Calu3 (cell line): ENCODE data around the gene ZNF618. TPM values are rescaled to one million over a fixed set of nuclear protein-coding genes. Genes with fewer than 3 reads are reported as not detected.

Experiments used
- BruUV-seq: library from RNA; stranded (reverse); fragments of 400-500 nt; replicated peaks from 2 replicates; lab custom pipeline; 2021; lab: Mats Ljungman, UMichigan
- CTCF ChIA-PET: fragments of 300-600 bp; sonication (Branson Sonifier 250); formaldehyde crosslinking; loops from one replicate; lab custom pipeline; 2022; ENCODE audit warnings: antibody characterized with exemption; lab: Charles Lee
- DNase-seq: peaks from one replicate; pipeline ENCODE4 v3.0.0; 2022
- H3K27ac Mint-ChIP-seq: one replicate; pipeline ENCODE4 v1.8.0; 2022; ENCODE audit warnings: mixed read lengths; ENCODE audit not compliant: unreplicated experiment
- H3K27me3 Mint-ChIP-seq: one replicate; pipeline ENCODE4 v1.8.0; 2022; ENCODE audit warnings: mixed read lengths; ENCODE audit not compliant: unreplicated experiment
- H3K36me3 Mint-ChIP-seq: one replicate; pipeline ENCODE4 v1.8.0; 2022; ENCODE audit warnings: mild to moderate bottlenecking, moderate library complexity, mixed read lengths; ENCODE audit not compliant: insufficient read depth, unreplicated experiment
- H3K4me1 Mint-ChIP-seq: one replicate; pipeline ENCODE4 v1.8.0; 2022; ENCODE audit warnings: mild to moderate bottlenecking, low read depth, mixed read lengths; ENCODE audit not compliant: unreplicated experiment
- H3K4me3 Mint-ChIP-seq: one replicate; pipeline ENCODE4 v1.8.0; 2022; ENCODE audit warnings: mild to moderate bottlenecking, low read depth, moderate library complexity, mixed read lengths; ENCODE audit not compliant: unreplicated experiment
- H3K9me3 Mint-ChIP-seq: one replicate; pipeline ENCODE4 v1.8.0; 2022; ENCODE audit warnings: low read depth, mixed read lengths; ENCODE audit not compliant: unreplicated experiment
- CTCF ChIP-seq: fragments of 200-600 bp; IDR thresholded peaks from one replicate; pipeline ENCODE4 v1.8.0; 2022; ENCODE audit warnings: antibody characterized with exemption; ENCODE audit not compliant: unreplicated experiment
- intact Hi-C: fragments of 100-400 bp; cut with micrococcal nuclease; formaldehyde crosslinking; loops from one replicate; pipeline ENCODE4 v1.10.0; 2022; ENCODE audit not compliant: unreplicated experiment
- total RNA-seq: library from RNA; stranded (reverse); gene quantifications from 2 replicates; pipeline ENCODE4 v1.2.3, GENCODE V29; 2022

ZNF618 gene
- total RNA-seq, 1 experiment from 2014 or later, result 20.3 TPM

- no peak for TF ChIP-seq CTCF
- Mint-ChIP-seq H3K4me3 (no peak overlapping the region), H3K27me3 (no peaks in the 10 kb centered on the region), H3K9me3 (no peaks in the 10 kb centered on the region), H3K4me1 (no peaks in the 10 kb centered on the region), H3K27ac (no peak overlapping the region), H3K36me3 (peaks cover 4% of the 10 kb centered on the region)
- intact Hi-C loops, result no loop called here
- CTCF ChIA-PET, result no interaction called here
- no peak for DNase-seq
- BruUV-seq, result no TSS peak
These were observed 114.9 kb downstream of the ZNF618 start for GRCh38 chr9:113990975-113991471.

GRCh38 chr9:113991714-113992113 is 115.6 kb downstream of the ZNF618 start:
- no peaks in the 10 kb centered on the region for H3K9me3 Mint-ChIP-seq
- no peak for DNase-seq
- no peak for TF ChIP-seq CTCF
- H3K27ac Mint-ChIP-seq, result no peak overlapping the region
- H3K27me3 Mint-ChIP-seq, result no peaks in the 10 kb centered on the region
- no TSS peak for BruUV-seq
- H3K4me1 Mint-ChIP-seq, result no peaks in the 10 kb centered on the region
- H3K4me3 Mint-ChIP-seq, result no peak overlapping the region
- CTCF ChIA-PET, result no interaction called here
- peaks cover under 1% of the 10 kb centered on the region for H3K36me3 Mint-ChIP-seq
- intact Hi-C loops, result no loop called here

- Mint-ChIP-seq H3K4me1 (no peaks in the 10 kb centered on the region), H3K9me3 (no peaks in the 10 kb centered on the region), H3K36me3 (no peaks in the 10 kb centered on the region), H3K27ac (no peak overlapping the region), H3K4me3 (no peak overlapping the region), H3K27me3 (no peaks in the 10 kb centered on the region)
- no TSS peak for BruUV-seq
- TF ChIP-seq CTCF, result no peak
- CTCF ChIA-PET, result interaction anchor here (0.5 kb wide), 1 partner anchor 172 kb away, joined by 3 read pairs; no protein-coding TSS in a partner anchor
- intact Hi-C loops, result no loop called here
- DNase-seq, result no peak
These were observed 116.3 kb downstream of the ZNF618 start for GRCh38 chr9:113992276-113992951.

GRCh38 chr9:113992994-113993393 is 116.9 kb downstream of the ZNF618 start:
- TF ChIP-seq CTCF, result no peak
- Mint-ChIP-seq H3K27ac (no peak overlapping the region), H3K9me3 (no peaks in the 10 kb centered on the region), H3K4me1 (no peaks in the 10 kb centered on the region), H3K4me3 (no peak overlapping the region), H3K27me3 (no peaks in the 10 kb centered on the region), H3K36me3 (no peaks in the 10 kb centered on the region)
- BruUV-seq, result no TSS peak
- CTCF ChIA-PET, result interaction anchor here (0.5 kb wide), 1 partner anchor 173 kb away, joined by 3 read pairs; no protein-coding TSS in a partner anchor
- DNase-seq, result no peak
- intact Hi-C loops, result no loop called here
